Measurements from ENCODE around the gene GRIK1.

The GRIK1 gene

GRCh38 chr21:29511096-29511495 is 428.7 kb downstream of the GRIK1 start:
- DNase-seq, result no peak

GRCh38 chr21:29509121-29509520 is 430.7 kb downstream of the GRIK1 start:
- no peak for DNase-seq

GRCh38 chr21:29508301-29508700 is 431.5 kb downstream of the GRIK1 start:
- DNase-seq, result no peak

GRCh38 chr21:29506947-29507346 is 432.8 kb downstream of the GRIK1 start:
- no peak for DNase-seq

GRCh38 chr21:29506214-29506613 is 433.6 kb downstream of the GRIK1 start:
- DNase-seq, result no peak

- DNase-seq, result no peak
Observed at GRCh38 chr21:29504751-29505321, 435.0 kb downstream of the GRIK1 start.

- no peak for DNase-seq
Observed at GRCh38 chr21:29501451-29501850, 438.3 kb downstream of the GRIK1 start.

GRCh38 chr21:29499734-29500343 is 440.0 kb downstream of the GRIK1 start:
- no peak for DNase-seq

- no peak for DNase-seq
Observed at GRCh38 chr21:29499229-29499628, 440.6 kb downstream of the GRIK1 start.

- DNase-seq, result no peak
Observed at GRCh38 chr21:29496337-29496736, 443.5 kb downstream of the GRIK1 start.

GRCh38 chr21:29490016-29490415 is 449.8 kb downstream of the GRIK1 start:
- no peak for DNase-seq

- DNase-seq, result no peak
Observed at GRCh38 chr21:29487154-29487553, 452.6 kb downstream of the GRIK1 start.

Measured in central memory CD4-positive, alpha-beta T cell (primary cell).